AG04450 (cell line): ENCODE measurements around the gene PCDHAC2. TPM values are rescaled to one million over a fixed set of nuclear protein-coding genes. Genes with fewer than 3 reads are reported as not detected.

Experiments used
- CTCF ChIA-PET: fragments of 300-600, 350-600 bp; formaldehyde crosslinking; extraction: SDS; loops from one replicate; lab custom pipeline; 2022; ENCODE audit warnings: antibody characterized with exemption, inconsistent platforms; lab: Charles Lee
- POLR2A ChIA-PET: fragments of 350-600 bp; formaldehyde crosslinking; extraction: SDS; loops from one replicate; lab custom pipeline; 2021; ENCODE audit warnings: antibody characterized with exemption, inconsistent platforms; lab: Yijun Ruan, JAX
- DNase-seq: peaks from one replicate; pipeline ENCODE4 v3.0.0-alpha.2; 2011; ENCODE audit warnings: low read depth, low spot score
- H3K27ac ChIP-seq: one replicate; pipeline ENCODE4 v1.5.1; 2012; ENCODE audit warnings: low read depth, low read length, control low read depth
- H3K27me3 ChIP-seq: one replicate; pipeline ENCODE4 v1.6.0; 2012; ENCODE audit warnings: low read length; ENCODE audit not compliant: control insufficient read depth, insufficient read depth
- H3K4me3 ChIP-seq: 2 replicates; pipeline ENCODE4 v1.5.1; 2011; ENCODE audit warnings: mild to moderate bottlenecking, low read depth, low read length, control low read depth
- H3K9me3 ChIP-seq: 2 replicates; pipeline ENCODE4 v1.5.1; 2012; ENCODE audit warnings: low read length; ENCODE audit not compliant: control insufficient read depth, insufficient read depth
- CTCF ChIP-seq: IDR thresholded peaks from 2 replicates; pipeline ENCODE4 v1.5.1; 2011; ENCODE audit warnings: low read depth, low read length, control low read depth, inconsistent platforms
- polyA plus RNA-seq: library from polyadenylated mRNA; depleted of rRNA; stranded (reverse); fragments of >200 nt; gene quantifications from 2 replicates; pipeline ENCODE4 v1.2.3, GENCODE V29; 2011

PCDHAC2 gene
- polyA plus RNA-seq, 1 experiment = not detected

GRCh38 chr5:140973550-140973949 lies 7.3 kb downstream of the PCDHAC2 start:
- ChIA-PET POLR2A (no interaction called here), CTCF (interaction anchor here (0.8 kb wide), 1 partner anchor 22 kb away, joined by 3 read pairs; no protein-coding TSS in a partner anchor)
- no peak for TF ChIP-seq CTCF
- Histone ChIP-seq H3K27me3 (no peaks in the 10 kb centered on the region), H3K9me3 (peaks cover 6% of the 10 kb centered on the region; the same call in 1 of the 2 replicates), H3K27ac (no peak overlapping the region), H3K4me3 (no peak overlapping the region)
- no peak for DNase-seq

DNA sequence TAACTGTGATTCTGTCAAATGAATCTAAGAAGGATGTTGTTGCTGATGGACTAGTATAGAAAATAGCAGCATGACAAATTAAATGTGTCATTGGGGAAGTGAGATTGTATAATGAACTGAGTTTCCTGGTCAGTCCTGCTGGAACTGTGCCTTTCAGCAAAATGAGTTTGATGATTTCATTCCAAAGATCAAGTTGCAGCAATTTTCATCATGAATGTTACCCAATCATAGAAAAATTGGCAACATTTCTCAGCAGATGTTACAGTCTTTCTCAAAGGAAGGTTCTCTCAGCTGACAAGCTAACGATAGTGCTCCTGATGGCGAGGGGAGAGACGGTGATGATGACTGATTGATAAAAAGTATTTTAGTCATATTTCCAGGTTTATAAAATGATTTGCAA lies 10.7 kb downstream of the PCDHAC2 start:
- no peak for TF ChIP-seq CTCF
- no peaks in the 10 kb centered on the region; the same call in none of the 2 replicates for H3K9me3 ChIP-seq
- no peak overlapping the region for H3K4me3 ChIP-seq
- no peak for DNase-seq
- CTCF ChIA-PET = no interaction called here
- no peak overlapping the region for H3K27ac ChIP-seq
- POLR2A ChIA-PET = no interaction called here
- no peaks in the 10 kb centered on the region for H3K27me3 ChIP-seq

DNA sequence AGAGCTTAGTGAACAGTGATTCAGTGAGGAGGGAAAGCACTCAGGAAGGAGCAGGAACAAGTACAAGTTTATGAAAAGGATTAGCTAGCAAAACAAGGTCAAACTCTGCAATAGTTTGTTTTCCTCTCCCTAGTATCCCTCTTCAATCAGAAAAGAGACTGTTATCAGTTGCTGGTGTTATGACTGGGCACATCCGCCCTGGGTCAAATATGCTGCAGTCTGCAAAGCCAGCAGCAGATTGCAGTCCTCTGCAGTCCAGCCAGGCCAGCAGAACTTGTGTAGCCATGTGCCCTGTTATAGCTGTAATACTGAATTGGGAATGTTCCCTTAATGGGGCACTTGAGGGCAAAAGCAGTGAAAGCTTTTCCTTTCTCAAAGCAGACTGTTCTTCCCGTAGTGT lies 12.0 kb downstream of the PCDHAC2 start:
- DNase-seq = no peak
- Histone ChIP-seq H3K27me3 (no peaks in the 10 kb centered on the region), H3K9me3 (no peaks in the 10 kb centered on the region; the same call in none of the 2 replicates), H3K27ac (no peak overlapping the region), H3K4me3 (no peak overlapping the region)
- POLR2A ChIA-PET = no interaction called here
- CTCF ChIA-PET = no interaction called here
- no peak for TF ChIP-seq CTCF

DNA sequence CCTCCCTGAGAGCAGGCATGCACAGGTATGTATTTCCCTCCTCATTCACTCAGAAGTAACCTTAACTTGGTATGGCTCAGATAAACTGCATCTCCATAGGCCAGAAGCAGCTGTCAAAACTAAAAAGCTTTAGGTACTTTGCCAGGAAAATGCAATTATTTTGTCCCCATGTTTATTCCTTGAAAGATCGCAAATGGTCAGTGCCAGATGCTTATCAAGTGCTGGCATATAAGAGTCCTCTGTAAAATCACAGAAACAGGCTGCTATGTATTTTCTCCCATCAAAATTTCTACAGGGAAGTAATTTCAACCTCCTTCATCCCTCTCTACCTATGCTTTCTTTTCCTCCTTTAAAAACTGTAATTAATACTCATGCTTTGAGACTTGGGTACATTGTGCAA lies 12.7 kb downstream of the PCDHAC2 start:
- DNase-seq = no peak
- no peak overlapping the region for H3K27ac ChIP-seq
- TF ChIP-seq CTCF = no peak
- ChIA-PET POLR2A (no interaction called here), CTCF (no interaction called here)
- no peak overlapping the region for H3K4me3 ChIP-seq
- no peaks in the 10 kb centered on the region for H3K27me3 ChIP-seq
- no peaks in the 10 kb centered on the region; the same call in none of the 2 replicates for H3K9me3 ChIP-seq

DNA sequence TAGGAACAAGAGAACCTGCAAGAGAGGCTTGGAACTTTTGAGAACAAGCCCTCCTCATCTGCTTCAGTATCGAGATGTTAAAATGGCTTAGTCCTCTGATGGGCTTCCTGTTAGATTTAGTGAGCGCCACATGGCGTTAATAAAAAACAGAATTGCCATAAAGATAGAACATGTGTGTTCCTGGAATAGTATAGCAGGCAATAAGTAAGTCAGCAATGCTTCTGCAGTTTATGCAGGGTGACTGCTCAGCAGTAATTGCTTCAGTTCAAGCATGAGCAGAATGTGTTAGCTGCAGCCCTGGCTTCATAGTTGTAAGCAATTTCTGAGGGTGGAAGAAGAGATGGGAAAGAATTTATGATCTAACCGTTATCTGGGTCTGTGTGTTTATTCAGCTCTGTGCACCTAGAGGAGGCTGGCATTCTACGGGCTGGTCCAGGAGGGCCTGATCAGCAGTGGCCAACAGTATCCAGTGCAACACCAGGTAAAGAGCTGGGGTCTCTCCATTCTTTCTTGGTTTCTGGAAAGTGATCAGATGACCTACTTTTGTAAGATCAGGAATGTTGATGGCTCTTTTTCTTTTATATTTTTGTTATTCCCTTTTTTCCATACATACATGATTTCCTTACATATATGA lies 15.9 kb downstream of the PCDHAC2 start:
- ChIA-PET CTCF (no interaction called here), POLR2A (no interaction called here)
- H3K27ac ChIP-seq = no peak overlapping the region
- DNase-seq = no peak
- TF ChIP-seq CTCF = no peak
- no peak overlapping the region for H3K4me3 ChIP-seq
- no peaks in the 10 kb centered on the region for H3K27me3 ChIP-seq
- H3K9me3 ChIP-seq = peaks cover 3% of the 10 kb centered on the region
